ENCODE data around the gene PUS1. TPM values are rescaled to one million over a fixed set of nuclear protein-coding genes. Genes with fewer than 3 reads are reported as not detected.

Gene PUS1
- total and polyA plus RNA-seq, 10 of the 15 experiments (the other 5 are each of a cell fraction or from before 2014, with no cell fraction given): 1.3 to 74.2 (median 25.4) TPM

DNA sequence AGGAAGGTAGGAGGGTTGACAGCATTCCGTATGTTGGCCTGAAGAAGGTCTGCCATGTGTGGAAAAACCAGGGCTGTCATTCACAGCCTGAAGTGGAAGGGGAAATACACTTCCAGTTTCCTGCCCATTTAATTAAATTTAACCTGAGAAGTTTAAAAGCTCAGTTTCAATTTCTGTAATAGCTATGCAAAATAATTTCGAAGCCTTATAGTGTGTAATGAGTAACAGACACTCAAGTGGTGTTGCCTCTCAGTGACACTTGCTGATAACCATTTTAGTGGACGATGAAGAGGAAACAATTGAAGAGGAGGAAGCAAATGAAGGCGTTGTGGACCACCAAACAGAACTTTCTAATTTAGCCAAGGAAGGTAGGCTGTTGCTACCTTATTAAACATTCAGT lies 65.5 kb downstream of the PUS1 start:
- Histone ChIP-seq H3K27ac (ENCODE audit: control insufficient read depth, insufficient read depth) (0 out of 2 replicates have a peak overlapping the region, but pooled peaks have one; percentile 19), H3K27me3 (replicated peaks in 1 of 2; ENCODE audit: control insufficient read depth in 2 of 2, insufficient read depth in 2 of 2, low read length in 1 of 2) (no peaks in the 10 kb centered on the region), H3K9ac (ENCODE audit: control insufficient read depth, insufficient read depth, low read length) (no peak overlapping the region), H3K4me3 (no peak overlapping the region), H2AFZ (ENCODE audit: control insufficient read depth, low read depth, low read length) (no peak overlapping the region), H4K20me1 (ENCODE audit: control insufficient read depth, insufficient read depth) (no peaks in the 10 kb centered on the region), H3K4me2 (ENCODE audit: control insufficient read depth, insufficient read depth) (no peak overlapping the region), H3K79me2 (ENCODE audit: control insufficient read depth, insufficient read depth, low read length) (no peaks in the 10 kb centered on the region), H3K36me3 (ENCODE audit: control insufficient read depth in 2 of 2, insufficient read depth in 2 of 2, low read length in 1 of 2) (peaks cover 14 to 15% of the 10 kb centered on the region in 2 experiments), H3K9me3 (replicated peaks; ENCODE audit: control insufficient read depth, insufficient read depth, low read length) (no peaks in the 10 kb centered on the region; the same call in 2 of the 3 replicates), H3K4me1 (ENCODE audit: control insufficient read depth, insufficient read depth, low read length) (peaks cover 9% of the 10 kb centered on the region)
- no TSS peak for BruUV-seq (replicated peaks)
- in situ Hi-C loops (cut with MboI): no loop called here
- SMC1A ChIA-PET (ENCODE audit: uncharacterized antibody, unreplicated experiment): interaction anchor here (1.3 kb wide), 1 partner anchor 77 kb away, joined by 3 read pairs; no protein-coding TSS in a partner anchor
- FAIRE-seq (no peak), ATAC-seq (peak; percentile 65), DNase-seq (ENCODE audit: low read depth, low spot score) (peak; percentile 3)
- intact Hi-C loops (cut with micrococcal nuclease; ENCODE audit: unreplicated experiment): no loop called here
- WGBS (ENCODE audit: insufficient coverage, insufficient replicate concordance, low lambda C conversion rate, missing lambda C conversion rate): 22% methylated on average over 4 of the region's 4 CpGs
- RAD21 ChIA-PET (ENCODE audit: unreplicated experiment): no interaction called here
- TF ChIP-seq, protein P1, sequence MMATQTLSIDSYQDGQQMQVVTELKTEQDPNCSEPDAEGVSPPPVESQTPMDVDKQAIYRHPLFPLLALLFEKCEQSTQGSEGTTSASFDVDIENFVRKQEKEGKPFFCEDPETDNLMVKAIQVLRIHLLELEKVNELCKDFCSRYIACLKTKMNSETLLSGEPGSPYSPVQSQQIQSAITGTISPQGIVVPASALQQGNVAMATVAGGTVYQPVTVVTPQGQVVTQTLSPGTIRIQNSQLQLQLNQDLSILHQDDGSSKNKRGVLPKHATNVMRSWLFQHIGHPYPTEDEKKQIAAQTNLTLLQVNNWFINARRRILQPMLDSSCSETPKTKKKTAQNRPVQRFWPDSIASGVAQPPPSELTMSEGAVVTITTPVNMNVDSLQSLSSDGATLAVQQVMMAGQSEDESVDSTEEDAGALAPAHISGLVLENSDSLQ (IDR thresholded peaks at IDR 0.05): peak; percentile 72
- no peak for TF ChIP-seq STAT3 (IDR thresholded peaks at IDR 0.05; ENCODE audit: low read depth, low read length)
- CTCF ChIA-PET: no interaction called here
- POLR2A ChIA-PET: no interaction called here

Small RNA genes lying within 50 kb of the gene (small RNA-seq; reads per million reads assigned to genes)
- not detected for gene AC131009.3

Other genes with a start within 250 kb of the PUS1 start
- gene SFSWAP, start 218.2 kb upstream of the PUS1 start, total RNA-seq (2014; rRNA removed): 29.7 and 31.7 TPM in 2 replicates
- 20.7 and 23.2 TPM in 2 replicates for gene SFSWAP, start 218.2 kb upstream of the PUS1 start, total RNA-seq (2014; rRNA removed; fragmentation: Illumina TruSeq; extraction: Trizol)
- 44.1 and 48.6 TPM in 2 replicates for gene SFSWAP, start 218.2 kb upstream of the PUS1 start, total RNA-seq (2021)
- 11.9 and 17.4 TPM in 2 replicates for gene SFSWAP, start 218.2 kb upstream of the PUS1 start, polyA plus RNA-seq (2011; rRNA removed)
- gene SFSWAP, start 218.2 kb upstream of the PUS1 start, polyA plus RNA-seq (2014; fragmentation: Illumina TruSeq; extraction: Trizol): 28.4 and 33.2 TPM in 2 replicates
- 1 to 10 TPM; 1.8 to 4.2 TPM for gene SFSWAP, start 218.2 kb upstream of the PUS1 start, polyA plus RNA-seq (2014; fragmentation: Nextera tagmentation; extraction: Ambion mirVana)
- gene SFSWAP, start 218.2 kb upstream of the PUS1 start, polyA plus RNA-seq (2014; rRNA removed): 31.9 and 35.7 TPM in 2 replicates
- gene SFSWAP, start 218.2 kb upstream of the PUS1 start, polyA plus RNA-seq (2016; fragmentation: Nextera tagmentation; extraction: Ambion mirVana): 10 to 100 TPM; 24.2 to 25.8 TPM
- 0.28 TPM in 1 of 2 replicates, not detected in the other for gene MMP17, start 100.9 kb upstream of the PUS1 start, total RNA-seq (2014; rRNA removed)
- gene MMP17, start 100.9 kb upstream of the PUS1 start, total RNA-seq (2014; rRNA removed; fragmentation: Illumina TruSeq; extraction: Trizol): not detected in 2 replicates
- 0.43 TPM in 1 of 2 replicates, not detected in the other for gene MMP17, start 100.9 kb upstream of the PUS1 start, total RNA-seq (2021)
- 0.11 TPM in 1 of 2 replicates, not detected in the other for gene MMP17, start 100.9 kb upstream of the PUS1 start, polyA plus RNA-seq (2011; rRNA removed)
- not detected in 2 replicates for gene MMP17, start 100.9 kb upstream of the PUS1 start, polyA plus RNA-seq (2014; fragmentation: Illumina TruSeq; extraction: Trizol)
- gene MMP17, start 100.9 kb upstream of the PUS1 start, polyA plus RNA-seq (2014; fragmentation: Nextera tagmentation; extraction: Ambion mirVana): not detected
- 0.23 and 0.84 TPM in 2 replicates for gene MMP17, start 100.9 kb upstream of the PUS1 start, polyA plus RNA-seq (2014; rRNA removed)
- not detected for gene MMP17, start 100.9 kb upstream of the PUS1 start, polyA plus RNA-seq (2016; fragmentation: Nextera tagmentation; extraction: Ambion mirVana)
- 1.9 and 2.0 TPM in 2 replicates for gene ULK1, start 34.7 kb upstream of the PUS1 start, total RNA-seq (2014; rRNA removed)
- 1.2 and 1.8 TPM in 2 replicates for gene ULK1, start 34.7 kb upstream of the PUS1 start, total RNA-seq (2014; rRNA removed; fragmentation: Illumina TruSeq; extraction: Trizol)
- 14.1 and 15.8 TPM in 2 replicates for gene ULK1, start 34.7 kb upstream of the PUS1 start, total RNA-seq (2021)
- gene ULK1, start 34.7 kb upstream of the PUS1 start, polyA plus RNA-seq (2011; rRNA removed): 1.3 and 2.0 TPM in 2 replicates
- gene ULK1, start 34.7 kb upstream of the PUS1 start, polyA plus RNA-seq (2014; fragmentation: Illumina TruSeq; extraction: Trizol): 0.57 and 1.7 TPM in 2 replicates
- under 1 TPM; 0.13 to 0.55 TPM for gene ULK1, start 34.7 kb upstream of the PUS1 start, polyA plus RNA-seq (2014; fragmentation: Nextera tagmentation; extraction: Ambion mirVana)
- 7.7 and 9.4 TPM in 2 replicates for gene ULK1, start 34.7 kb upstream of the PUS1 start, polyA plus RNA-seq (2014; rRNA removed)
- 1 to 10 TPM in 1 of 2 experiments, under 1 TPM in 1; 0.87 to 1.1 TPM for gene ULK1, start 34.7 kb upstream of the PUS1 start, polyA plus RNA-seq (2016; fragmentation: Nextera tagmentation; extraction: Ambion mirVana)
- gene EP400, start 20.7 kb downstream of the PUS1 start, total RNA-seq (2014; rRNA removed): 6.2 and 6.9 TPM in 2 replicates
- gene EP400, start 20.7 kb downstream of the PUS1 start, total RNA-seq (2014; rRNA removed; fragmentation: Illumina TruSeq; extraction: Trizol): 4.7 and 5.5 TPM in 2 replicates
- gene EP400, start 20.7 kb downstream of the PUS1 start, total RNA-seq (2021): 39.4 and 44.2 TPM in 2 replicates
- gene EP400, start 20.7 kb downstream of the PUS1 start, polyA plus RNA-seq (2011; rRNA removed): 3.8 and 4.1 TPM in 2 replicates
- 19.2 and 20.7 TPM in 2 replicates for gene EP400, start 20.7 kb downstream of the PUS1 start, polyA plus RNA-seq (2014; fragmentation: Illumina TruSeq; extraction: Trizol)
- 1 to 10 TPM; 4.0 to 6.4 TPM for gene EP400, start 20.7 kb downstream of the PUS1 start, polyA plus RNA-seq (2014; fragmentation: Nextera tagmentation; extraction: Ambion mirVana)
- gene EP400, start 20.7 kb downstream of the PUS1 start, polyA plus RNA-seq (2014; rRNA removed): 15.9 and 22.1 TPM in 2 replicates
- gene EP400, start 20.7 kb downstream of the PUS1 start, polyA plus RNA-seq (2016; fragmentation: Nextera tagmentation; extraction: Ambion mirVana): 10 to 100 TPM in 1 of 2 experiments, 1 to 10 TPM in 1; 9.8 to 11.7 TPM
- 12.9 and 16.2 TPM in 2 replicates for gene DDX51, start 215.0 kb downstream of the PUS1 start, total RNA-seq (2014; rRNA removed)
- 7.5 and 8.1 TPM in 2 replicates for gene DDX51, start 215.0 kb downstream of the PUS1 start, total RNA-seq (2014; rRNA removed; fragmentation: Illumina TruSeq; extraction: Trizol)
- gene DDX51, start 215.0 kb downstream of the PUS1 start, total RNA-seq (2021): 27.7 and 29.1 TPM in 2 replicates
- gene DDX51, start 215.0 kb downstream of the PUS1 start, polyA plus RNA-seq (2011; rRNA removed): 4.6 and 9.4 TPM in 2 replicates
- gene DDX51, start 215.0 kb downstream of the PUS1 start, polyA plus RNA-seq (2014; fragmentation: Illumina TruSeq; extraction: Trizol): 7.3 and 10.5 TPM in 2 replicates
- gene DDX51, start 215.0 kb downstream of the PUS1 start, polyA plus RNA-seq (2014; fragmentation: Nextera tagmentation; extraction: Ambion mirVana): 1 to 10 TPM in 1 of 2 experiments, under 1 TPM in 1; 0.97 to 1.6 TPM
- 24.9 and 26.7 TPM in 2 replicates for gene DDX51, start 215.0 kb downstream of the PUS1 start, polyA plus RNA-seq (2014; rRNA removed)
- 10 to 100 TPM in 1 of 2 experiments, 1 to 10 TPM in 1; 1.7 to 10.3 TPM for gene DDX51, start 215.0 kb downstream of the PUS1 start, polyA plus RNA-seq (2016; fragmentation: Nextera tagmentation; extraction: Ambion mirVana)
- gene NOC4L, start 215.2 kb downstream of the PUS1 start, total RNA-seq (2014; rRNA removed): 22.6 and 32.0 TPM in 2 replicates
- gene NOC4L, start 215.2 kb downstream of the PUS1 start, total RNA-seq (2014; rRNA removed; fragmentation: Illumina TruSeq; extraction: Trizol): 4.7 and 7.4 TPM in 2 replicates
- 45.2 and 45.3 TPM in 2 replicates for gene NOC4L, start 215.2 kb downstream of the PUS1 start, total RNA-seq (2021)
- 1.2 and 4.6 TPM in 2 replicates for gene NOC4L, start 215.2 kb downstream of the PUS1 start, polyA plus RNA-seq (2011; rRNA removed)
- 2.7 and 7.9 TPM in 2 replicates for gene NOC4L, start 215.2 kb downstream of the PUS1 start, polyA plus RNA-seq (2014; fragmentation: Illumina TruSeq; extraction: Trizol)
- 1 to 10 TPM in 1 of 2 experiments, under 1 TPM in 1; 0.72 to 3.7 TPM for gene NOC4L, start 215.2 kb downstream of the PUS1 start, polyA plus RNA-seq (2014; fragmentation: Nextera tagmentation; extraction: Ambion mirVana)
- gene NOC4L, start 215.2 kb downstream of the PUS1 start, polyA plus RNA-seq (2014; rRNA removed): 22.6 and 32.9 TPM in 2 replicates
- gene NOC4L, start 215.2 kb downstream of the PUS1 start, polyA plus RNA-seq (2016; fragmentation: Nextera tagmentation; extraction: Ambion mirVana): 10 to 100 TPM; 65.0 to 68.2 TPM

Data from GM12878 (cell line).